Natural killer cell (primary cell): ENCODE results near the gene STK24. TPM values are rescaled to one million over a fixed set of nuclear protein-coding genes. Genes with fewer than 3 reads are reported as not detected.

Experiments used
- ATAC-seq, 3 donors: fragments of 150-1000 bp in 2 of 3; fragments of 200-7000 bp in 1 of 3; cut with Tn5 transposase; 1 replicate in 1 of 3; 2 replicates in 2 of 3; pipeline ENCODE4 v1.10.0; 2021; ENCODE audit warnings: mild to moderate bottlenecking in 2 of 3, moderate library complexity in 2 of 3
- DNase-seq, 2 donors: peaks; one replicate each; pipeline versions ENCODE4 v3.0.0 to v3.0.0-alpha.2; 2013 to 2021; ENCODE audit warnings: mixed read lengths in 1 of 2
- H3K27ac ChIP-seq: one replicate; pipeline ENCODE4 v1.5.1; 2013; ENCODE audit warnings: mild to moderate bottlenecking, low read length
- H3K27me3 ChIP-seq: one replicate; pipeline ENCODE4 v1.6.1; 2013; ENCODE audit warnings: low read length; ENCODE audit not compliant: control insufficient read depth, insufficient read depth
- H3K36me3 ChIP-seq: one replicate; pipeline ENCODE4 v1.6.1; 2013; ENCODE audit warnings: low read length; ENCODE audit not compliant: control insufficient read depth, insufficient read depth
- H3K4me1 ChIP-seq: one replicate; pipeline ENCODE4 v1.6.1; 2013; ENCODE audit warnings: low read length; ENCODE audit not compliant: control insufficient read depth, insufficient read depth
- H3K4me3 ChIP-seq: one replicate; pipeline ENCODE4 v1.5.1; 2013; ENCODE audit warnings: low read length
- H3K9me3 ChIP-seq: one replicate; pipeline ENCODE4 v1.6.1; 2013; ENCODE audit warnings: low read length; ENCODE audit not compliant: control insufficient read depth, insufficient read depth
- H3K27ac Mint-ChIP-seq, 2 donors: one replicate each; pipeline ENCODE4 v1.8.0; 2022; ENCODE audit warnings: mild to moderate bottlenecking in 2 of 2, mixed read lengths in 2 of 2, moderate library complexity in 1 of 2
- H3K27me3 Mint-ChIP-seq, 2 donors: one replicate each; pipeline ENCODE4 v1.8.0; 2022; ENCODE audit warnings: low read depth in 2 of 2, mixed read lengths in 2 of 2
- H3K36me3 Mint-ChIP-seq: one replicate; pipeline ENCODE4 v1.8.0; 2022; ENCODE audit warnings: mixed read lengths
- H3K4me1 Mint-ChIP-seq, 2 donors: one replicate each; pipeline ENCODE4 v1.8.0; 2022; ENCODE audit warnings: mixed read lengths in 2 of 2
- H3K4me3 Mint-ChIP-seq: one replicate; pipeline ENCODE4 v1.8.0; 2022; ENCODE audit warnings: mild to moderate bottlenecking, moderate library complexity, mixed read lengths
- H3K9me3 Mint-ChIP-seq, 2 donors: one replicate each; pipeline ENCODE4 v1.8.0; 2022; ENCODE audit warnings: mixed read lengths in 2 of 2
- WGBS: methylation state at CpG from one replicate; pipeline ENCODE4 v1.1.7; 2013; ENCODE audit warnings: missing lambda C conversion rate; ENCODE audit not compliant: insufficient coverage; 5-methylcytosine and 5-hydroxymethylcytosine counted together
- intact Hi-C: fragments of 100-400 bp; cut with micrococcal nuclease; formaldehyde crosslinking; loops from one replicate; pipeline ENCODE4 v1.14.2; 2022
- total RNA-seq, 4 donors: library from RNA; stranded (reverse); fragments of 120-200 nt in 1 of 4; gene quantifications; one replicate each; pipeline versions ENCODE4 v1.2.3 to v1.2.4, GENCODE V29; 2013 to 2022
- TF ChIP-seq, protein P1 (sequence below): fragments of 200-600 bp; IDR thresholded peaks from one replicate; pipeline ENCODE4 v1.8.0; 2022; ENCODE audit warnings: antibody characterized with exemption

Gene STK24
- total RNA-seq, 3 donors from 2014 or later (not counting 1 experiment from before 2014, with no cell fraction given) = 64.5 to 78.4 (median 70.4) TPM

DNA sequence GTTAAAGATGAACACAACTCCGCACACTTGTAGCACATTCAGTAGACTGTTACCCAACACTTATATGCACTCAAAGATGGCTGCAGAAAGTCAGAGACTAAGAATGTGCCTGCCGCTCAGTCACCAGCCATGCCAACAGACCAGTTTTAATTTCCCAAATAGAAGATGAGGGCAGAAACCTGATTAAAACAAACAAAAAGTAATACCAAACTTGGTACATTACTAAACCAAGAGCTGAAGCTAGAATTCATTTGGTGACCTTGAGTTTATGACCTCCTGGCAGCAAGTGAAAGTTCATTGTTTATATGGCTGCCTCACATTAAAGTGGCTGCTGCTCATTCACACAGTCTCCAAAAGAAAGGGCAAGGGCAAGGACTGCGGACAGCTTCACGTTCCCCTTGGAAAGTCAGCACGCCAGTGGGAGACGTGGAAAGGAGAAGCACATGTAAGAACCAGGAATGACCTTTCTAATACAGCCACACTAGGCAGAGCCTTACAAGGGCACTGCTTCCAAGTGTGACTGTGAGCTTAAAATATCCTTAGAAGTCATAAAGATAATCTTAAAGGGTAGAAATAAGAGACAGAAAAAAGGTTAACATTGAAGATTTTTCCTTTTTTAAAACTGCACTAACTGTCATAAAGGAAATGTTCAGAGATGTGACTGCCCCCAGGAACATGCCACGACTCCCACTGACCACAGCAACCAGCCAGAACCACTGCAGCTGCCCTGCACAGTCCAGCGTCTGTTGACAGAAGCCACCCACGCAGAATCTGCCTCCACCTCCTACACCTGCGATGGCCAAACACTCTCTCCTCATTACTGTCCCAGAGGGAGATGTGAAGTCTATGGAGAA, 73.5 kb downstream of the STK24 start:
- H3K9me3 Mint-ChIP-seq = no peaks in the 10 kb centered on the region
- peaks cover 5% of the 10 kb centered on the region for H3K36me3 ChIP-seq
- peak overlapping the region in 1 of 2 donors; percentile 57 for H3K27ac Mint-ChIP-seq
- peaks cover 24 to 48% of the 10 kb centered on the region in 2 donors for H3K27me3 Mint-ChIP-seq
- no peak for DNase-seq
- H3K4me3 Mint-ChIP-seq = peak overlapping the region; percentile 62
- no peak overlapping the region for H3K27ac ChIP-seq
- TF ChIP-seq, protein P1, sequence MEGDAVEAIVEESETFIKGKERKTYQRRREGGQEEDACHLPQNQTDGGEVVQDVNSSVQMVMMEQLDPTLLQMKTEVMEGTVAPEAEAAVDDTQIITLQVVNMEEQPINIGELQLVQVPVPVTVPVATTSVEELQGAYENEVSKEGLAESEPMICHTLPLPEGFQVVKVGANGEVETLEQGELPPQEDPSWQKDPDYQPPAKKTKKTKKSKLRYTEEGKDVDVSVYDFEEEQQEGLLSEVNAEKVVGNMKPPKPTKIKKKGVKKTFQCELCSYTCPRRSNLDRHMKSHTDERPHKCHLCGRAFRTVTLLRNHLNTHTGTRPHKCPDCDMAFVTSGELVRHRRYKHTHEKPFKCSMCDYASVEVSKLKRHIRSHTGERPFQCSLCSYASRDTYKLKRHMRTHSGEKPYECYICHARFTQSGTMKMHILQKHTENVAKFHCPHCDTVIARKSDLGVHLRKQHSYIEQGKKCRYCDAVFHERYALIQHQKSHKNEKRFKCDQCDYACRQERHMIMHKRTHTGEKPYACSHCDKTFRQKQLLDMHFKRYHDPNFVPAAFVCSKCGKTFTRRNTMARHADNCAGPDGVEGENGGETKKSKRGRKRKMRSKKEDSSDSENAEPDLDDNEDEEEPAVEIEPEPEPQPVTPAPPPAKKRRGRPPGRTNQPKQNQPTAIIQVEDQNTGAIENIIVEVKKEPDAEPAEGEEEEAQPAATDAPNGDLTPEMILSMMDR = no peak
- peaks cover 44 to 78% of the 10 kb centered on the region in 2 donors for H3K4me1 Mint-ChIP-seq
- peaks cover 28% of the 10 kb centered on the region for H3K4me1 ChIP-seq
- H3K27me3 ChIP-seq = peaks cover 5% of the 10 kb centered on the region
- H3K4me3 ChIP-seq = no peak overlapping the region
- no peak for ATAC-seq
- H3K36me3 Mint-ChIP-seq = peaks cover 7% of the 10 kb centered on the region
- H3K9me3 ChIP-seq = no peaks in the 10 kb centered on the region
- intact Hi-C loops = loop anchor here (5.0 kb wide), 1 partner anchor 74 kb away; the partner anchor contains the start of gene STK24
- WGBS = 86% methylated on average over 9 of the region's 10 CpGs

GRCh38 chr13:98500963-98501421, 75.9 kb downstream of the STK24 start:
- Histone ChIP-seq H3K27me3 (no peaks in the 10 kb centered on the region), H3K9me3 (no peaks in the 10 kb centered on the region), H3K4me1 (peaks cover 21% of the 10 kb centered on the region), H3K4me3 (no peak overlapping the region), H3K36me3 (peaks cover 7% of the 10 kb centered on the region), H3K27ac (no peak overlapping the region)
- H3K36me3 Mint-ChIP-seq = peaks cover 7% of the 10 kb centered on the region
- TF ChIP-seq, protein P1 = no peak
- no peak overlapping the region for H3K27ac Mint-ChIP-seq
- H3K9me3 Mint-ChIP-seq = no peaks in the 10 kb centered on the region
- peaks cover 22 to 38% of the 10 kb centered on the region in 2 donors for H3K27me3 Mint-ChIP-seq
- intact Hi-C loops = loop anchor here (5.0 kb wide), 1 partner anchor 76 kb away; the partner anchor contains the start of gene STK24
- 90% methylated on average over 10 of the region's 10 CpGs for WGBS
- DNase-seq = no peak
- no peak overlapping the region for H3K4me3 Mint-ChIP-seq
- peaks cover 55 to 81% of the 10 kb centered on the region in 2 donors for H3K4me1 Mint-ChIP-seq
- no peak for ATAC-seq

- Histone ChIP-seq H3K9me3 (no peaks in the 10 kb centered on the region), H3K27me3 (no peaks in the 10 kb centered on the region), H3K27ac (no peak overlapping the region), H3K36me3 (peaks cover 7% of the 10 kb centered on the region), H3K4me3 (no peak overlapping the region), H3K4me1 (no peaks in the 10 kb centered on the region)
- Mint-ChIP-seq H3K27ac (no peak overlapping the region), H3K4me3 (no peak overlapping the region), H3K36me3 (peaks cover 7% of the 10 kb centered on the region), H3K4me1 (peaks cover 32 to 59% of the 10 kb centered on the region in 2 donors), H3K9me3 (no peaks in the 10 kb centered on the region), H3K27me3 (peaks cover 4% of the 10 kb centered on the region in 2 donors)
- ATAC-seq (no peak), DNase-seq (no peak)
- TF ChIP-seq, protein P1 = no peak
- intact Hi-C loops = no loop called here
- WGBS = 89% methylated on average over 8 of the region's 8 CpGs
Measured at GRCh38 chr13:98496966-98497365, 79.9 kb downstream of the STK24 start.
